HG02973 (cell line): ENCODE results near the gene MLXIP.

Experiments
- ATAC-seq: cut with Tn5 transposase; IDR thresholded peaks from one replicate; pipeline ENCODE4 v1.9.1; 2021; ENCODE audit warnings: moderate library complexity; ENCODE audit not compliant: unreplicated experiment

MLXIP gene

GRCh38 chr12:122123761-122124145 lies 45.2 kb downstream of the MLXIP start:
- ATAC-seq = no peak

DNA sequence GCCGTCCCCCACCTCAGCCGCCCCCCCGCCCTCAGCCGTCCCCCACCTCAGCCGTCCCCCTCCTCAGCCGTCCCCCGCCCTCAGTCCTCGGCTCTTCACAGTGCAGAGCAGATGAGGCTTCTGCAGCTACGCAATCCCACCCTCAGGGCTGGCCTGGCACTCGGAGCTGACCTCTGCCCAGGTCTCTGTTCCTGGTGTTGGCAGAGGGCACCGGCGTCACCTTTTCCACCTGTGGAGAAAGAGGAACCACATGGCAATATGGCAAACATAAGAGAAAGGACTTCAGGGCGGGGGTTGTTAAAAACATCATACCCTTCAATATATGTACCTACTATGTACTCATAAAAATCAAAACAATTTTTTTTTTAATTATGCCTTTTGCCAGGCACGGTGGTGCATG lies 45.8 kb downstream of the MLXIP start:
- no peak for ATAC-seq

DNA sequence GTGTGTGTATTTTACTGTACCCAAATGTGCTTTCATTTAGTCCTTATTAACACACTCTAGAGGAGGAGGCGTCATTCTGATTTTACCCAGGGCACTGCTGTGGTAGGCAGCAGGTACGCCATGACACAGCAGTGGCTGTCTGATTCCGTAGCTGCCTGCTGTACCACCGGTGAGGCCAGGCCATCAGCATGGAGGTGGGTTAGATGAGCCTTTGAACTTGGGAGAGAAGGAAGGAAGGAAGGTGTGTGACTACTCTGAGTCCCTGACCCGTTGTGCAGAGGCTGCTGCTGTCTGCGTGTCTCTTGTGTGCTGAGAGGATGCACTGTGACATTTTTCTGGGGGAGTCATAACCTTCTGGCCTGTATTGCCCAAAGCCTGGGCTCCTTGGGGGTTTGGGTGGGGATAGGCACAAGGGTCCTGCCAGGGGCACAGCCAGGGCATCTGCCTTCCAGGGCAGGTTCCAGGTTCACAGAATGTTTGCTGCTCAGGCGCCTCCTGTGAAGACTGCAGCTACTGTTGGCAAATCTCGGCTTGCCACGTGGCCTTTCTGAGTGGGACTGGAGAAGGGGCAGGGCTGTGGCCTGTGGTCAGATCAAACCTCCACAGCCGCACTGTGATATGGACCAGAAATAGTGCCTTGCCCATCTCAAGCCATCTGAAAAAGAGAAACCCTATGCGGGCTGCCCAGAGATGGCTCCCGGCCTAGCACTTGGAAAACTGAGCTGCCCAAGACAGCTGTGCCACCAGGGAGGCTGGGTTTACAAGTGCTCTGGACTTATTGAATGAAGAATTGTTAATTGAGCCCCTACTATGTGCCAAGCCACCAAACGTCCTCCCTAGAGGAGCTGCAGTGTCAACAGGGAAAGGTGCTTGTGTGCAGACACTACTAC lies 47.1 kb downstream of the MLXIP start:
- no peak for ATAC-seq

GRCh38 chr12:122126342-122126635 lies 47.7 kb downstream of the MLXIP start:
- ATAC-seq = no peak

DNA sequence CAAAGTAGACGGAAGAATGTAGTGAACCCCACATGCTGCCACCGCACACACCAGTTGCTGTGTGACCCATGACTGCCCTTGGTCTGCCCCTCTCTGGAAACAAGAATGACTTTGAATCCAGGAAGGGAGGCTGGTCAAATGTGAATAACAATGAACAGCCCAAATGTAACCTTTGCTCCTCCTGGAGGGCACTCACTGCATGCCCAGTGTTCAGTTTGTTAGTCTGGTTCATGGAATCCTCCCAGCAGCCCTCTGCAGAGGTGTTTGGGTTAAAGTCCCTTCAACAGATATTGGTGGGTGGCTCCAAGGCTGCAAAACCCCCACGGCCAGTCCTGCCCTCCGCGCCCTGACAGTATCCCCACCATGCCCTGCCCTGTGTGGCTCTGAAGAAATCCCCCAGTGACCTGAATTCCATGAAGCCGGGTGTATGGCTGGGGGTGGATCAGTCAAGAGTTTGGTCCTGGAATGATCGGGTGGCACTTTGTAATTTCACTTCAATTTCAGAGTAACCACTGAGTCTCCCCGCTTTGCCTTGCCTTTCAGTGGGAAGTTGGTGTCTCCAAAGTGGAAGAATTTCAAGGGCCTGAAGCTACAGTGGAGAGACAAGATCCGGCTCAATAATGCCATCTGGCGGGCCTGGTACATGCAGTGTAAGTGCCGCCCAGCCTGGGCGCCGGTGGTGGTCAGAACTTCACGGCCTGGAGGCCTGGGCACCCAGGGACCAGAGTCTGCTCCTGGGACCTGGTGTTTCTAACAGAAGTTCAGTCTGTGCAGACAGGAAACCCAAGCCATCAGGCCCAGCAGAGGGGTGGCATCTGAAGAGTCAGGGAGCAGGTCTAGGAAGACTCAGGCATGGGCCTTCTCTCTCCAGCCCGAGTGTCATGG lies 48.4 kb downstream of the MLXIP start:
- ATAC-seq = no peak

DNA sequence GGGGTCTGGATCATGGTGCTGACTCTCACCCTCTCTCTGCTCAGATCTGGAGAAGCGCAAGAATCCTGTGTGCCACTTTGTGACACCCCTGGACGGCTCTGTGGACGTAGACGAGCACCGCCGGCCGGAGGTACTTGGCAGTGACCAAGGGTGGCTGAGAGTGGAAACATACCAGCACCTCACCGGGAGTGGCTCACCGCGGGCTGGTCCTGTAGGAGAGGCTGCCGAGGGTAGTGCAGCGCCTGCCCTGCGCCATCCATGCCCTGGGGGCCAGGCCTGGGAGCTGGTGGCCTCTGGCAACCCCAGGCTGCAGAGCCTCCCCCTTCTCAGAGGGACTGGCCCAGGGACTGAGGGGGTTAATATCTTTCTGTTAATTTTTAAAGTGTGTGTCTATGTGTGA lies 49.3 kb downstream of the MLXIP start:
- ATAC-seq = no peak

DNA sequence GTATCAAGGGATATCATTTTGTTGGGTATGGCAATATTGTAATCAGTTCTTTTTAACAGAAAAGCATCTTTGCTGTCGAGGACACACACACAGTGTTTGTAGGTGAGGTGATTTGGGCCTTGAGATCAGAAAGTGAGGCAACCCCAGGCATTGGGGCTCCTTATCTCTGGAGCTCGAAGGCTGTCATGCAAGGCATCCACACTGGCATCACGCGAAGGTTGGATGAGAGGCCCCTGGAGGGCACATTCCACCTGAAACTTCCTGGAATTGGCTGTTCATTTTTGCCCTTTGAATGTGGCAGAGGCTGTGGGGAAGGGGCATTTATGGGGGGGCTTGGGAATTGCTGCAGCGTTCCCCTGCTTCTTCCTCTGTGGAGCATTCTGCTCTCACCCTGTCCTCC lies 49.9 kb downstream of the MLXIP start:
- no peak for ATAC-seq

DNA sequence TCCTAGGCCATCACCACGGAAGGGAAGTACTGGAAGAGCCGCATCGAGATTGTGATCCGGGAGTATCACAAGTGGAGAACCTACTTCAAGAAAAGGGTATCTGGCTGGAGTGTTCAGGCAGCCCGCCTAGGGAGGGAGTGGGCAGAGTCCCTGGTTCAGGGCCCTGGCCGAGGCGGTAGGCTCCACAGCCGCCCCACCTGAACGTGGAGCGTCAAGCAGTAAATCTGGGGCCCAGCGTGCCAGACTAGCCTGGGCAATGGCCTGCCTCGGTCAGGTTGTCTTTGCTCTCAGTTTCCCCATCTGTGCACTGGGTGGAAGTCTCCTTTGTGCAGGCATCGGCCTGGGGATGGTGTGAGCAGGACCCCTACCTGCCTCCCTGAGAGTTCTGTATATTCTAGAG lies 50.6 kb downstream of the MLXIP start:
- ATAC-seq = no peak

DNA sequence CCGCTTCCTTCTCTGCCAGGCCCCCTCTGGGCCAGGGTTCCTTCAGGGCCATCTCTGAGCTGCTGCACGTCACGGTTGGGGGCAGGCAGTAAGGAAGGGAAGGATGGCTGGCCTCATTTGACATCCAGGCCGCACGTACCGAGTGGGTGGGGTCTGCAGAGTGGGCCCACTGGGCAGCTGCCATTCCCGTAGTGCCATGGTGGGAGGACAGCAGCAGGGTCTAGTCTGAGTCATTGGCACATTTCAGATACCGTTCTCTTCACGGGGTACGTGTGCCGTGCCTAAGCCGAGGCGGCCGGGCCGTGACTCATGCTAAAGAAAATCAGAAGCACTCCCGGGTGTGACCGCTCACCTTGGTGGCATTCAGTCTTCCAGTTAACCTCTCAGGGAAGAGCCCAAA lies 51.6 kb downstream of the MLXIP start:
- ATAC-seq = no peak

GRCh38 chr12:122133192-122133950 lies 54.8 kb downstream of the MLXIP start:
- no peak for ATAC-seq

GRCh38 chr12:122135437-122136031 lies 57.0 kb downstream of the MLXIP start:
- ATAC-seq = no peak

DNA sequence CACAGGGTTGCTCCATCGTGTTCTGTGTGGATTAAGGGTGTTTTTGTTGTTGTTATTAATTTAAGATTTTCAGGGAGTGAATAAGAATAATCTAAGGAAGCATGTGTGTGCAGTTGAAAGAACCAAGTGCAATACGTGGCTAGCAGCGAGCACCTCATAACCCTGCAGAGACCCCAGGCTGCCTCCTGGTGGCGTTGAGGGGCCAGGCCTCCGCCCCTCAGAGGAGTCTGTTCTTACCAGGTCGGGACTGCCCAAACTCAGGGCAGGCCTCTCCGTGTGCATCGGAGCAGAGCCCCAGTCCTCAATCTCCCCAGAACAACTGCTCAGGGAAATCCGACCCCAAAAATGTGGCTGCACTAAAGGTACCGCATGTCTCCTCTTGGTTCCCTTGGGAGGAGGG lies 58.7 kb downstream of the MLXIP start:
- no peak for ATAC-seq

- ATAC-seq = no peak
Observed at GRCh38 chr12:122137681-122138080, 59.1 kb downstream of the MLXIP start.

DNA sequence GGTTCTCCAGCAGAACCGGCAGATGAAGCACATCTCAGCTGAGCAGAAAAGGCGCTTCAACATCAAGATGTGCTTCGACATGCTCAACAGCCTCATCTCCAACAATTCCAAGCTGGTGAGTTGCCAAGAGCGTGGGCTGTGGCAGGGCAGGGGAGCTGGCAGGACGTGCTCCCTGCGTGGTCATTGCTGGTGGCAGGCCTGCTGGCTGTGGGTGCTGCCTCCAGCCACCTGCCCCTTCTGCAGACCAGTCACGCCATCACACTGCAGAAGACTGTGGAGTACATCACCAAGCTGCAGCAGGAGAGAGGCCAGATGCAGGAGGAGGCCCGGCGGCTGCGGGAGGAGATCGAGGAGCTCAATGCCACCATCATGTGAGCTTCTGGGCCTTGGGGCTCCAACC lies 59.6 kb downstream of the MLXIP start:
- no peak for ATAC-seq

GRCh38 chr12:122138616-122139015 lies 60.1 kb downstream of the MLXIP start:
- no peak for ATAC-seq

GRCh38 chr12:122139266-122139665 lies 60.7 kb downstream of the MLXIP start:
- ATAC-seq = no peak

DNA sequence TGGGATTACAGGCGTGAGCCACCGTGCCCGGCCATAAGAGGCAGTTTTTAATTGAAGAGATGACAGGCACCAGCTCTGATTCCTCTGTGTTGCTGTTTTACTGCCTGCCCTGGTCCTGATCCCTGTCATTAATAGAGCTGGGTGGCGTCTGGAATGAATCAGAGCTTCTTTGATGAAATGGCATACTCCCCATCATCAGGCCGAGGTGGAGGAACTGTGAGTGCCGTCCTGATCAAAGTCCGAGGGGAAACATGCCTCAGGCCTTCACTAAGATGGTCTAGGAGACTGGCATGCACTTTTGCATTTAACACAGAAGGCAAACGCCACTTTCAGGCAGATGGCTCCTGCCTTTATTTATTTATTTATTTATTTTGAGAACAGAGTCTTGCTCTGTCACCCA lies 61.4 kb downstream of the MLXIP start:
- no peak for ATAC-seq

- ATAC-seq = no peak
Observed at GRCh38 chr12:122140467-122141257, 62.1 kb downstream of the MLXIP start.

DNA sequence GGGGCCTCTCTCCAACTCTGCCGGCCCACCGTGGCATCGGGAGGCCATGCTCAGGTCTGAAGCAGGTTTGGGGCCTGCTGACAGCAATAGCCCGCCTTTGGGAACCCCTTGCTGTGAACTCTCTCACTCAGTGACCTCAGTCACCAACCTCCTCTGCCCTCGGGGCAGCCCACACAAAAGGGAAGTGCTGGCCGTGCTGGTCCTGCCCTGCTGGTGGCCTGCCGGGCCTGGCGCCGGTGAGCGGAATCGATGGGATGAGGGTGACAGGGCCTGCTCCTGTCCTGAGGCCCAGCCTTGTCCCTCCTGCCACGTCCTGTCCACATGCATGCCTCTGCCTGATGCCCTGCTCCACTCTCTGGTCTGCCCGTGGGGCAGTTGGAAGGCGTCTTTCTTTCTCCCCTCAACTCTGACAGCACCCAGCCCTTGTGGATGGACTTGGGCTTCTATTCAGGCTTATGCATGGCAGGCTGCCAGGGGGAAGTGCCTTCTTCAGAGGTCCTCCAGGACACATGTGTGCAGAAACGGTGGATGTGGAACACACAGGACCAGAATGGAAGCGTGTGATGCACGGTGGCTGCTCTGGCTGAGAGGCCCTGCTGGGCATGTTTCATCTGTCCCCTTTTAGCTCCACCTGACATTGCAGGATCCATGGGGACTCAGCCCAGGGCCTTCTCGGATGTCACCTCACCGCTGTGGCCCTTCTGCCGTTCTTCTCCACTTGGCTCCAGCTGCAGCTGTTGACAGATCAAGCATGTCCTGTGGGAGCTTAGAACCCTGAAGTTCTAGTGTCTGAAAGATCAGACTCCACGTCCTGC lies 63.6 kb downstream of the MLXIP start:
- no peak for ATAC-seq
